NOMO-1 treated with DMSO at 0.1 percent for 48 hours (cell line): ENCODE measurements around the gene AEBP2.
"Not testable (repeated sequence)": the region's sequence is repeated elsewhere in the genome, so short reads cannot be mapped to it uniquely, and the experiment has no call there.

Source experiments
- DNase-seq: peaks from one replicate; lab custom pipeline; 2025; ENCODE audit not compliant: unreplicated experiment; lab: John Stamatoyannopoulos, UW

Gene AEBP2

GRCh38 chr12:19550626-19551025, 111.3 kb downstream of the AEBP2 start:
- DNase-seq, result no peak

- DNase-seq, result not testable (repeated sequence)
Measured at GRCh38 chr12:19552441-19553097, 113.3 kb downstream of the AEBP2 start.

GRCh38 chr12:19553175-19553574, 113.9 kb downstream of the AEBP2 start:
- DNase-seq, result no peak

- DNase-seq, result no peak
Measured at GRCh38 chr12:19561411-19561961, 122.2 kb downstream of the AEBP2 start.
